ENCODE data around the gene NGEF. TPM values are rescaled to one million over a fixed set of nuclear protein-coding genes. Genes with fewer than 3 reads are reported as not detected.
A peak's percentile ranks its signal among the peaks of the same experiment; 100 is the strongest.

Gene NGEF
- polyA plus RNA-seq, 3 donors = not detected

DNA sequence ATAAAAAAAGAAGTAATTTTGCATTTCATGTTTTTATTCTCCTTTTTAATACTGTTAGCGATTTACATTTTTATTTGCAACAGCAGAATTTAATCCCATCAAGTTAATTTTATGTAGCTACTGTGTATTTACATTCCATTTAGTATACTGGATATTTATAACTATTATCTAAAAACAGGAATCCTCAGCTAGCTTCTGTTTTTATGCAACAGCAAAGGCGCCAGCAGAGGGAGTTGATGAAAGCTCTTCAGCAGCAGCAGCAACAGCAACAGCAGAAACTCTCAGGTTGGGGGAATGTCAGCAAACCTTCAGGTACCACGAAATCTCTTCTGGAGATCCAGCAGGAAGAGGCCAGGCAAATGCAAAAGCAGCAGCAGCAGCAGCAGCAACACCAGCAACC is 169.2 kb downstream of the NGEF start:
- 100% methylated on average over 1 of the region's 3 CpGs for WGBS (ENCODE audit: insufficient coverage)
- H3K9me3 Mint-ChIP-seq = no peaks in the 10 kb centered on the region
- no peak for DNase-seq
- Histone ChIP-seq H4K20me1 (ENCODE audit: insufficient read depth, low read length) (peaks cover 28% of the 10 kb centered on the region), H3K4me1 (ENCODE audit: control insufficient read depth in 1 of 2, insufficient read depth in 2 of 2, low read length in 2 of 2) (peaks cover 17 to 19% of the 10 kb centered on the region in 2 donors), H3K9me3 (replicated peaks in 1 of 2; ENCODE audit: control insufficient read depth in 1 of 2, insufficient read depth in 1 of 2, low read length in 2 of 2) (no peaks in the 10 kb centered on the region), H2AFZ (ENCODE audit: insufficient read depth, low read depth, low read length, poor library complexity, severe bottlenecking) (no peak overlapping the region), H3K4me2 (replicated peaks; ENCODE audit: extremely low read depth, low read length, poor library complexity, severe bottlenecking) (no peak overlapping the region), H3K9ac (ENCODE audit: insufficient read depth, low read length, poor library complexity, severe bottlenecking) (no peak overlapping the region), H3K27ac (ENCODE audit: low read depth in 1 of 2, low read length in 2 of 2) (no peak overlapping the region), H3K4me3 (replicated peaks in 1 of 3; ENCODE audit: low read depth in 2 of 3, low read length in 3 of 3) (no peak overlapping the region), H3K27me3 (ENCODE audit: control insufficient read depth in 2 of 2, insufficient read depth in 2 of 2, low read length in 2 of 2) (no peaks in the 10 kb centered on the region), H3K36me3 (replicated peaks in 1 of 2; ENCODE audit: control insufficient read depth in 1 of 2, insufficient read depth in 2 of 2, low read length in 2 of 2) (peaks cover 65 to 85% of the 10 kb centered on the region in 2 donors), H3K79me2 (ENCODE audit: insufficient read depth, low read length) (peaks cover 4% of the 10 kb centered on the region)
- H3K36me3 Mint-ChIP-seq = peaks cover 74 to 86% of the 10 kb centered on the region in 2 donors
- H3K4me3 Mint-ChIP-seq = no peak overlapping the region
- H3K4me1 Mint-ChIP-seq = peaks cover 20% of the 10 kb centered on the region
- intact Hi-C loops (cut with micrococcal nuclease) = no loop called here
- no peak for TF ChIP-seq CTCF (IDR thresholded peaks at IDR 0.05)
- H3K27ac Mint-ChIP-seq = no peak overlapping the region
- no peaks in the 10 kb centered on the region for H3K27me3 Mint-ChIP-seq (ENCODE audit: low read depth in 3 of 3)

GRCh38 chr2:232842689-232843088 is 170.4 kb downstream of the NGEF start:
- Histone ChIP-seq H3K9me3 (replicated peaks in 1 of 2; ENCODE audit: control insufficient read depth in 1 of 2, insufficient read depth in 1 of 2, low read length in 2 of 2) (no peaks in the 10 kb centered on the region), H3K4me2 (replicated peaks; ENCODE audit: extremely low read depth, low read length, poor library complexity, severe bottlenecking) (no peak overlapping the region), H3K36me3 (replicated peaks in 1 of 2; ENCODE audit: control insufficient read depth in 1 of 2, insufficient read depth in 2 of 2, low read length in 2 of 2) (peaks cover 56 to 73% of the 10 kb centered on the region in 2 donors), H3K27ac (ENCODE audit: low read depth in 1 of 2, low read length in 2 of 2) (no peak overlapping the region), H3K27me3 (ENCODE audit: control insufficient read depth in 2 of 2, insufficient read depth in 2 of 2, low read length in 2 of 2) (no peaks in the 10 kb centered on the region), H3K79me2 (ENCODE audit: insufficient read depth, low read length) (peaks cover 6% of the 10 kb centered on the region), H2AFZ (ENCODE audit: insufficient read depth, low read depth, low read length, poor library complexity, severe bottlenecking) (no peak overlapping the region), H3K4me1 (ENCODE audit: control insufficient read depth in 1 of 2, insufficient read depth in 2 of 2, low read length in 2 of 2) (peaks cover 29 to 30% of the 10 kb centered on the region in 2 donors), H4K20me1 (ENCODE audit: insufficient read depth, low read length) (peaks cover 40% of the 10 kb centered on the region), H3K4me3 (replicated peaks in 1 of 3; ENCODE audit: low read depth in 2 of 3, low read length in 3 of 3) (no peak overlapping the region), H3K9ac (ENCODE audit: insufficient read depth, low read length, poor library complexity, severe bottlenecking) (no peak overlapping the region)
- Mint-ChIP-seq H3K27me3 (ENCODE audit: low read depth in 3 of 3) (no peaks in the 10 kb centered on the region), H3K36me3 (peaks cover 66 to 81% of the 10 kb centered on the region in 2 donors), H3K27ac (peak overlapping the region in 2 of 7 donors; percentile 48 to 55), H3K4me1 (peaks cover 32% of the 10 kb centered on the region), H3K4me3 (no peak overlapping the region), H3K9me3 (no peaks in the 10 kb centered on the region)
- TF ChIP-seq CTCF (IDR thresholded peaks at IDR 0.05) = no peak
- DNase-seq = no peak
- WGBS (ENCODE audit: insufficient coverage) = 25% methylated on average over 2 of the region's 2 CpGs
- intact Hi-C loops (cut with micrococcal nuclease) = no loop called here

Data from CD14-positive monocyte (primary cell).